ENCODE results near the gene NEK5.

The NEK5 gene

GRCh38 chr13:52005841-52006522, 122.9 kb downstream of the NEK5 start:
- no peak for TF ChIP-seq Cebpa-rat (IDR thresholded peaks at IDR 0.05)
- H3K4me1 ChIP-seq, result peaks cover 0 to 5% (median 2%) of the 10 kb centered on the region in 10 experiments; a peak in 10 of 20 replicates
- H3K27me3 ChIP-seq, result peaks cover 20 to 31% (median 27%) of the 10 kb centered on the region in 11 experiments
- no peak overlapping the region for H3K4me3 ChIP-seq
- no peak overlapping the region for H3K9ac ChIP-seq
- peaks cover 0 to 4% (median 0%) of the 10 kb centered on the region in 11 experiments; a peak in 1 of 22 replicates for H4K20me1 ChIP-seq
- H3K9me3 ChIP-seq (replicated peaks in 1 of 11), result no peaks in the 10 kb centered on the region
- no peaks in the 10 kb centered on the region for H3K36me3 ChIP-seq
- no peak overlapping the region for H3K4me2 ChIP-seq
- no peak overlapping the region for H3K27ac ChIP-seq

DNA sequence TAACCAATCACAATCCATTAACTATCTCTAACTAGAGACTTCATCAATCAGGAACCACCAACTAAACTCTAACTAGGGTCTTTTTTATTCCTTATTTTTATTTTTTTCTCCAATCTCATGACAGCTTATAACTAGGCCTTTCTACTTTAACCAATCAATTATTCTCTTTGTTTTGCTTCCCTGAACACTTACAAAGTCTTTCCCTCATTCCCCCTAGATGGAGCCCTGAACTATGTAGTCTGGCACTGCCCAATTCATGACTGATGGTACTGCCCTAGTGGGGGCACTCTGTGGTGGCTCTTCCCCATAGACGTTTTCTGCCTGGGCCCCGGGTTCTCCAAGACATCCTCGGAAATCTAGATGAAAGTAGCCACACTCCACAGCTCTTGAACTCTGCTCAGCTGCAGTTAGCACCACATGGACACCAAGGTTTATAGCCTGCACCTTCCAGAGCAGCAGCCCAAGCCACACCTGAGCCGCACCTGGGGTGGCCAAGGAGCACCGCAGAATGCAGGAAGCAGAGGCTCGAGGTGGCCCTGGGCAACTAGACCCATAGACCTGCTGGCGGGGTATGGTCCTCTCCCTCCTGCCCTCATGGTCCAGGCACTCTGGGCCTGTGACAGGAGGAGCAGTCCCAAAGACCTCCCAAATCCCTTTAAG, 124.2 kb downstream of the NEK5 start:
- H3K27ac ChIP-seq, result no peak overlapping the region
- H3K27me3 ChIP-seq, result peaks cover 7 to 18% (median 14%) of the 10 kb centered on the region in 11 experiments
- no peak for TF ChIP-seq Cebpa-rat (IDR thresholded peaks at IDR 0.05)
- no peaks in the 10 kb centered on the region for H3K9me3 ChIP-seq (replicated peaks in 1 of 11)
- H3K36me3 ChIP-seq, result no peaks in the 10 kb centered on the region
- no peak overlapping the region for H3K9ac ChIP-seq
- no peaks in the 10 kb centered on the region for H4K20me1 ChIP-seq
- H3K4me1 ChIP-seq, result no peaks in the 10 kb centered on the region
- no peak overlapping the region for H3K4me2 ChIP-seq
- H3K4me3 ChIP-seq, result no peak overlapping the region

GRCh38 chr13:52003541-52003940, 125.3 kb downstream of the NEK5 start:
- H3K4me1 ChIP-seq, result no peaks in the 10 kb centered on the region
- no peak for TF ChIP-seq Cebpa-rat (IDR thresholded peaks at IDR 0.05)

DNA sequence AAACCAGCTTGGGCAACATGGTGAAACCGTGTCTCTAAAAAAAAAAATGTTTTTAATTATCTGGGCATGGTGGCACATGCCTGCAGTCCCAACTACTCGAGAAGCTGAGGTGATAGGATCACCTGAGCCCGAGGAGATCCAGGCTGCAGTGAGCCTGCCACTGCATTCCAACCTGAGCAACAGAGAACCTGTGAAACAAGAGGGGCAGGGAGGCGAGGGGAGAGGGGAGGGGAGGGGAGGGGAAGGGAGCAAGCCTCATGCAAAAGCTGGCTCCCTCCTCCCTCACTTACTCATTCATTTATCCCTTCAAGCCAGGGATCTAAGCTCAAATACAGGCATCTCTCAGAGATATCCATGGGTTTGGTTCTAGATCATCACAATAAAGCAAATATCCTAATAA, 126.5 kb downstream of the NEK5 start:
- Histone ChIP-seq H3K4me2 (no peak overlapping the region), H3K27me3 (no peaks in the 10 kb centered on the region), H3K4me3 (no peak overlapping the region), H4K20me1 (no peaks in the 10 kb centered on the region), H3K36me3 (no peaks in the 10 kb centered on the region), H3K27ac (no peak overlapping the region), H3K4me1 (no peaks in the 10 kb centered on the region), H3K9ac (no peak overlapping the region), H3K9me3 (replicated peaks in 1 of 11) (no peaks in the 10 kb centered on the region)
- TF ChIP-seq Cebpa-rat (IDR thresholded peaks at IDR 0.05), result no peak

More at GRCh38 chr13:52003541-52003940, 125.3 kb downstream of the NEK5 start:
- Histone ChIP-seq H3K36me3 (no peaks in the 10 kb centered on the region), H3K4me3 (no peak overlapping the region), H3K9me3 (replicated peaks in 1 of 11) (no peaks in the 10 kb centered on the region), H3K27ac (no peak overlapping the region), H3K27me3 (peaks cover 0 to 7% (median 3%) of the 10 kb centered on the region in 11 experiments; a peak in 8 of 22 replicates), H3K4me2 (no peak overlapping the region), H4K20me1 (no peaks in the 10 kb centered on the region), H3K9ac (no peak overlapping the region)

- H3K9me3 ChIP-seq (replicated peaks in 1 of 11), result no peaks in the 10 kb centered on the region
- H3K9ac ChIP-seq, result no peak overlapping the region
- H3K4me2 ChIP-seq, result no peak overlapping the region
- no peak overlapping the region for H3K4me3 ChIP-seq
- H3K4me1 ChIP-seq, result no peaks in the 10 kb centered on the region
- no peak overlapping the region for H3K27ac ChIP-seq
- no peaks in the 10 kb centered on the region for H3K27me3 ChIP-seq
- TF ChIP-seq Cebpa-rat (IDR thresholded peaks at IDR 0.05), result no peak
- H3K36me3 ChIP-seq, result no peaks in the 10 kb centered on the region
- H4K20me1 ChIP-seq, result no peaks in the 10 kb centered on the region
Observed at GRCh38 chr13:52001120-52001731, 127.6 kb downstream of the NEK5 start.

- no peaks in the 10 kb centered on the region for H3K27me3 ChIP-seq
- no peaks in the 10 kb centered on the region for H3K9me3 ChIP-seq (replicated peaks in 1 of 11)
- no peaks in the 10 kb centered on the region for H3K4me1 ChIP-seq
- no peak overlapping the region for H3K4me3 ChIP-seq
- TF ChIP-seq Cebpa-rat (IDR thresholded peaks at IDR 0.05), result no peak
- no peak overlapping the region for H3K27ac ChIP-seq
- H4K20me1 ChIP-seq, result no peaks in the 10 kb centered on the region
- H3K4me2 ChIP-seq, result no peak overlapping the region
- no peaks in the 10 kb centered on the region for H3K36me3 ChIP-seq
- no peak overlapping the region for H3K9ac ChIP-seq
Observed at GRCh38 chr13:51999921-52000320, 129.0 kb downstream of the NEK5 start.

- Histone ChIP-seq H3K27me3 (no peaks in the 10 kb centered on the region), H4K20me1 (no peaks in the 10 kb centered on the region), H3K9ac (no peak overlapping the region), H3K4me1 (no peaks in the 10 kb centered on the region), H3K4me3 (no peak overlapping the region), H3K36me3 (no peaks in the 10 kb centered on the region), H3K9me3 (replicated peaks in 1 of 11) (no peaks in the 10 kb centered on the region), H3K27ac (no peak overlapping the region), H3K4me2 (no peak overlapping the region)
- TF ChIP-seq Cebpa-rat (IDR thresholded peaks at IDR 0.05), result no peak
Observed at GRCh38 chr13:51999510-51999911, 129.4 kb downstream of the NEK5 start.

GRCh38 chr13:51998723-51999509, 130.0 kb downstream of the NEK5 start:
- H3K4me2 ChIP-seq, result no peak overlapping the region
- H3K9ac ChIP-seq, result no peak overlapping the region

GRCh38 chr13:51997641-51998330, 131.1 kb downstream of the NEK5 start:
- no peaks in the 10 kb centered on the region for H3K27me3 ChIP-seq

More at GRCh38 chr13:51998723-51999509, 130.0 kb downstream of the NEK5 start:
- Histone ChIP-seq H3K4me3 (no peak overlapping the region), H4K20me1 (no peaks in the 10 kb centered on the region), H3K36me3 (no peaks in the 10 kb centered on the region), H3K27ac (no peak overlapping the region), H3K4me1 (no peaks in the 10 kb centered on the region), H3K9me3 (replicated peaks in 1 of 11) (no peaks in the 10 kb centered on the region), H3K27me3 (no peaks in the 10 kb centered on the region)
- no peak for TF ChIP-seq Cebpa-rat (IDR thresholded peaks at IDR 0.05)

More at GRCh38 chr13:51997641-51998330, 131.1 kb downstream of the NEK5 start:
- no peak overlapping the region for H3K9ac ChIP-seq
- H3K4me3 ChIP-seq, result no peak overlapping the region
- TF ChIP-seq Cebpa-rat (IDR thresholded peaks at IDR 0.05), result no peak
- no peaks in the 10 kb centered on the region for H3K4me1 ChIP-seq
- no peaks in the 10 kb centered on the region for H4K20me1 ChIP-seq
- no peak overlapping the region for H3K27ac ChIP-seq
- no peaks in the 10 kb centered on the region for H3K9me3 ChIP-seq (replicated peaks in 1 of 11)
- H3K36me3 ChIP-seq, result no peaks in the 10 kb centered on the region
- H3K4me2 ChIP-seq, result no peak overlapping the region

Data from BLaER1 treated with 17β-estradiol and CSF1 and Interleukin-3, amounts not matched to agents 10 nM and 100 nM (cell line).